Dedifferentiated amniotic fluid mesenchymal stem cell (primary cell): ENCODE measurements around the gene SPATC1L.
"Not testable (repeated sequence)": the region's sequence is repeated elsewhere in the genome, so short reads cannot be mapped to it uniquely, and the experiment has no call there.

Experiments used
- DNase-seq: peaks from one replicate; pipeline ENCODE4 v3.0.0-alpha.2; 2016; ENCODE audit errors: extremely low spot score

The SPATC1L gene

DNA sequence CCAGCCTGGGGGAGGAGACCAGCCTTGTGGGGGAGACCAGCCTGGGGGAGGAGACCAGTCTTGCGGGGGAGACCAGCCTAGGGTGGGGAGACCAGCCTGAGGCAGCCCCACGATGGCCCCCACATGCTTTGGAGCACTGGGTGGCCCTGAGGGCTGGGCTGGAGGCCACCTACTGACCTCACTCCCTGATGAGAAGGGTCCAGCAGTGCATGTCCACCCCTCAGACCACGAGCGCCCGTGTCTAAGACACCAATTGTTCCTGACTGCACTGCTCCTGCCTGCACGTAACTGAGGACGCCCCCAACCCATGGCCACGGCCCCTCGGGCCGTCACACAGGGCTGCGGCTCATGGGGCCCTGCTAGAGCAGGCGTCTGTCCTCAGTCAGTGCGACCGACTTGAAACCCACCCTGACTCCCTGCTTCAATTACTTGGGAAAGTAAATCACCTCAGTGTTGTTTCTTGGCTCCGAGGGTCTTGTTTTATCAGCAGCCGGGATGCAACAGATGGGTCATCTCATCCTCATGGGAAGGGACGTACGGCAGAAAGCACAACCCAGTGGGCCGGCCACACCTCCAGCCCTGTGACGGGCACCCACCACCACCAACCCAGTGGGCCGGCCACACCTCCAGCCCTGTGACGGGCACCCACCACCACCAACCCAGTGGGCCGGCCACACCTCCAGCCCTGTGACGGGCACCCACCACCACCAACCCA, at the start of gene SPATC1L:
SPATC1L (minus strand) TSS at position 550 of the 715 bp plus-strand sequence. CDS start 1,643 bp downstream, outside the sequence.
- peak; percentile 44 for DNase-seq

DNA sequence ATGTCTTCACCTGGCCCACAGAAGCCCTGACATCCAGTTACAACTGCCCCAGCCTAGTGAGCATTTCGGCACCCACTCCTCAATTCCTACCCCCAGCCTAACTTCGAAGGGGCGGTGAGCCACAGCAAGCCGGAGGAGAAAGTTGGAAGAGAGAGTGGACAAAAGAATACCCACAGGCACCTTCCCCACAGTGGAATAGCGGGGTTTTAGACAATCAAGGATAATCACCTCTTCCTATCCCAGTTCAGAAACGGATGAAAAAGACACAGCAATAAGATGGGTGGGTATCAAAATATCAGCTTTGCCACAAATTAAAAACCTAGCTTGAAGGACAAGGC, 45.6 kb upstream of the SPATC1L start:
- DNase-seq = no peak

DNA sequence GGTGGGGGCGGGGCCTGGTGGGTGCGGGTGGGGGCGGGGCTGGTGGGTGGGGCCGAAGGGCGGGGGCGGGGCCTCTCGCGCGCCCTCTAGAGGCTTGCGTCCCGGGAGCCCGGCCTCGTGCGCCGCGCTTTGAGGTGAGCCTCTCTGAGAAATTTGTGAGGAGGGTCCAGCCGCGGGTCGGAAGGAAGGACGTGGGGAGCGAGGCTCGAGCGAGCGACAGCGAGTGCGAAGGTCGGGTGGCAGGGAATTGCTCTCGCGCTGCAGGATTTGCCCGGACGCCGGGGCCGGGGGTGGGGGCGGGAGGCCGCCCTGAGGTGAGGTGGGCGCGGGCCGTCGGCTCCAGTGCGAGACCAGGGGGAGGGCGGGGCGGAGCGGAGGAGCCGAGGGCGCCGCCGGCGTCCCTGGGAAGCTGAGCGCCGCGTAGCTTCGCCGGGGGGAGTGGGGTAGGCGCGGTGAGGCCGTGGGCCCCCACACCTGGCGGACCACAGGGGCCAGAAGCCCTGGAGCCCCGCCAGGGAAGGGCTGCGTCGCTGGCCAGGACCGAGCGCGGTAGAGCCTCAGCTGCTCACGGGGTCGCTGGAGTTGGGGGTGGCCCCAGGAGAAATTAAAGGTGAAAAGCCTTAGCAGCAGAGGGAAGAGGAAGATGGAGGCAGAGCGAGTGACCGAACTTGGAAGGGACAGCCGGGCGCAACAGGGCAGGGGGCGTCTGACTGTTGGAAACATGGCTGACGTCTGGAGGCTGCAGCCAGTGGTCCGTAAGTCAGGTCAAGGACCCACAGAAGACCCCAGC, 45.1 kb upstream of the SPATC1L start:
- DNase-seq = no peak

DNA sequence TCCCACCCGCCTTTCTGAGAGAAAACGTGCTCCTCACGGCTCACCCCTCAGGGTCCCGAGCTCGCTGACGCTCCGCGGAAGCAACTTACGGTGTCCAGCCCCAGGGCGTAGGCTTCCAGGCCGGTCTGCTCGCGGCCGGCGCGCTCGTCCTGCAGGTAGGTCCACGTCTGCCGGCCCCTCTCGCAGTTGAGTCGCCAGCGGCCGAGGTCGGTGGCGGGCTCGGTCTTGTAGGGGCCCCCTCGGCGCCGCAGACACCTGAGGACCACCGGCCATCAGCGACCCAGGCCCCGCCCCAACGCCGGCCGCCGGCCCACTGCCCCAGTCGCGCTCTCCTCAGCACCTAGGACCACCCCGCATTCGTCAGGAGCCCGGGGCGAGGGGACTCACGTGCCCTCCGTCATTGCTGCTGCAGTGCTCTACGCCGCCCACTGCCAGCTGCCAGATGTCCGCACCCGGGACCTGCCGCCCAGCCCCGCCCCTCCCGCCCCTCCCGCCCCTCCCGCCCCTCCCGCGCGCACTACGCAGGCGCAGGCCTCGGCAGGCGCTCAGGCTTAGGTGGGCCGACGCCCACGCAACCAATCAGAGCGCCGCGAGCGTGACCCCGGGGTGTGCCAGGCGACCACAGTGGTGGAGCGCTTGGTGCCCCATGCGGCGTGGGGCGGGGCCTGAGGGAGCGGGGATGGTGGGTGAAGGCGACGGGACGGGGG, 44.2 kb upstream of the SPATC1L start, which contains the start of gene LSS:
LSS (minus strand) TSS at position 430 of the 707 bp plus-strand sequence; CDS start at position 401, 29 bp downstream.
- peak; percentile 91 for DNase-seq

DNA sequence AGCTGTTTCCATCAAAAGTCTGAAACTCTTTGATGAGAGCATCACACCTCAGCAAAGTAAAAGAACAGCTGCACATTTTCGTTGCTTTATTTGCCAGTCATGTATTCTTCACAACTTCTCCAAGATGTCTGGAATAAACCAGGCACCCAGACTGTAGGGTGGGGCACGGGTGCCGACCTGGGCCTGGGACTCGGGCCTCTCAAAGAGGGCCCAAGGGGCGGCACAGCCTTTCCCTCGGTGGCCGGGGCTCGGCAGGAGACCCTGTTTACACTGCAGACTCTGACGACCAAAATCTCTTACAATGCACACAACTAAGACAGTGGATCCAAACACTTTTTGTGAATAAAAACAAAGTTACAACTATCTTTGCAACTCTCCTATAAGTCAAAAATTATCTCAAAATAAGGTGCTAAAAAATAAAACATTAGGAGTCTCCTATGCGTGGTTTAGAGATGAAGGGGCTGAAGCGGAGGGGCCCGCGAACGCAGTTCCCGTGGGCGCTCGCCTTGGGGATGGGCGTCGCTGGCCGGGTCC, 43.6 kb upstream of the SPATC1L start:
- DNase-seq = no peak

DNA sequence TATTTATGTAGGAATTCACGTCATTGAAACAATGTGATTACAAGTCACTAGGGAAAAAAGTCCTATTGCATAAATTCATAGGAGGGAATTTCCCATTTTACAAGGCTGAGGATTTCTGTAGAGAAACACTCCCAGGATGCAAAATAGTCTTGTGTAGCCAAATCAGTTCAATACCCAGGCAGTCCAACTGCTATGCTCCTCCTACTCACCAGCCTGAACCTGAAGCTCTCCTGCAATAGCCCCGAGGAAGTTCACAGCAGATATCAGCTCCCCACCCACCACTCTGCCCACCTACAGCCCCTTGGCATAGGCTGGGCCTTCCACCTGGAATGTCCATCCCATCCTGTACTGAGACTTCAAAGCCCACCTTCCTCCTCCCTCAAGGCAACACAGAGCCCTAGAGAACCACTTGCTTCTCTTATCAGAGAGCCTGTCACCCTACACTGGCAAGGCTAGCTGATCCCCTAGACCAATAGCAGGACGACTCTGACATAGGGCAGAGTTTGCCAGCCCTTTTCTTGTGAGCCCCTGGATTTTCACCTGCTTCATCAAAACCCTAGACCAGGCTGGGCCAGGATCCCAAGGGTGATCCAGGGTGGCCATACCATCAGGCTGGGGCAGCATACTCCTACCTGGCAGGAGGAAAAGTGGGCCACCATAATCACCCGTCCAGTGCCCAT, 42.8 kb upstream of the SPATC1L start:
- peak; percentile 21 for DNase-seq

DNA sequence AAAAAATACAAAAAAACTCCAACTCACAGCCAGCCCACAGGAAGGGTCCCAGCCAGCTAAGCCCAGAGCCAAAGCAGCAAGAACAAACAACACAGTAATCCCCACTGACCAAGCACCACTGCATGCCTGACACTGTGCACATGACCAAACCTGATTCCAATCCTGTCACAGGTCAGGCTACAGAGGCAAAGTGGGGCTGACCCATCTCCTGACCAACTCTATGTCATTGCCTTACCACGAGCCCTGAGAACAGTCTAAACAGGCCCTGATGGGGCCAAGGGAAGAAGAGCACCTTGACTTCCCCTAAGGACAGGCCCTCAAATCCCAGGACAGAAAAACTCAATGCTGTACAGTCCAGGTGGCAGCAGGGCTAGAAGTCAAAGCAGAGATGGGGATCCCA, 41.9 kb upstream of the SPATC1L start:
- no peak for DNase-seq

DNA sequence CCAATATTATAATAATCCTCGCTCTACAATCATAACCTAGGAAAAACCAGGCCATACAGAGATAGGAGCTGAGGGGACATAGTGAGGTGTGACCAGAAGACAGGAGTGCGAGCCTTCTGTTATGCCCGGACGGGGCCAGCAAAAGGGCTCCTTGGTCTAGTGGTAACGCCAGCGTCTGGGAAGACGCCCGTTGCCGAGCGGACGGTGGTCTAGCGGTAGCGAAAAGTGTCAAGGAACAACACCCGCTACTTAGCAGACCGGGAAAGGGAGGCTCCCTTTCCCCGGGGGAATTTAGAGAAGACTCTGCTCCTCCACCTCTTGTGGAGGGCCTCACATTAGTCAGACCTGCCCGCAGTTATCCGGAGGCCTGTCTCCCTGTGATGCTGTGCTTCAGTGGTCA, 39.4 kb upstream of the SPATC1L start:
- DNase-seq = not testable (repeated sequence)

DNA sequence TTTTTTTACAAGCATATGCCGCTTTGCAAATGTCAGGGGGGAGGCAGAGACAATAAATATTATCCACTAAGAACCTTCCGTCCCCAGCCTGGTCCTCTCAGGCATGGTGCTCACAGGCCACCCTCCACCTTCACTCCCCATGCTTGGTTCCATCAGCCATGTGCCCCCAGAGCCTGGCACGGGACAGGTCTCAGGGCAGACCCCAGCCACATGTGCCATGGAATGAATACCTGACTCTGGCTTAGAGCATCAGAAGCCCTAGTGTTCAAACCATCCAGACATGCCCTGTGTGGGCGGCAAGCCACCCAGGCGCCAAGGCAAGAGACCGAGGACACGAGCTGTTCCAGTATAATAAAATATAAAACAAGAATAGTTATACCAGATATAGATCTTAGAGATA, 39.0 kb upstream of the SPATC1L start:
- DNase-seq = no peak

DNA sequence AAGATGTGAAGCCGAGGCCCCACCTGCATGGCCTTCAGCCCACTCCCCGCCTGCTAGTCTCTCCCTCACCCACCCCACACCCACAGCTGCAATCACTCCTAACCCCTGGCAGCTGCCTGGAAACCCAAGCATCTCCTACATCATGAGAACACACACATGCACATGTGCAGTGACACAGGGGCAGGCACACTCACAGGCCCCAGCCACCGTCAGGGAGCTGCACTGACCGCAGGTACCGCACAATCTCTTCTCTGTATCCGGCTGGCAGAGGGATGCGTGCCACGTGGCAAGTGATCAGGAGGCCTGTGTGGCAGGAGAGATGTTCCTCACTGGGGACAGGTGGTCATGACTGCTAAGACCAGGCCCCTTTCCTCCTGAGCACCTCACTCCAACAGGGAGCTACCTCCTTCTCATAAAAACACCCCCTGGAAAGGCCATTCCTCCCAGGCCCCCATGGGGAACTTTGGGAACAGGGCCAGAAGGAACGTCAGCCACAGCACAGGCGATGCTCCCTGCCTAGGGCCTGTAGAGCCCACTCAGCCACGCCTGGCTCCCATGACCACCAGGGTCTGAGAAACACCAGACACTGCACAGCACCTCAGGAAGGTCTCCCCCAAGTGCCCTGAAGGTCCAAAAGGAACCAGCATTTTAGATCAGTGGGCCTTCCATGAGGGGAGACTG, 38.3 kb upstream of the SPATC1L start:
- no peak for DNase-seq

DNA sequence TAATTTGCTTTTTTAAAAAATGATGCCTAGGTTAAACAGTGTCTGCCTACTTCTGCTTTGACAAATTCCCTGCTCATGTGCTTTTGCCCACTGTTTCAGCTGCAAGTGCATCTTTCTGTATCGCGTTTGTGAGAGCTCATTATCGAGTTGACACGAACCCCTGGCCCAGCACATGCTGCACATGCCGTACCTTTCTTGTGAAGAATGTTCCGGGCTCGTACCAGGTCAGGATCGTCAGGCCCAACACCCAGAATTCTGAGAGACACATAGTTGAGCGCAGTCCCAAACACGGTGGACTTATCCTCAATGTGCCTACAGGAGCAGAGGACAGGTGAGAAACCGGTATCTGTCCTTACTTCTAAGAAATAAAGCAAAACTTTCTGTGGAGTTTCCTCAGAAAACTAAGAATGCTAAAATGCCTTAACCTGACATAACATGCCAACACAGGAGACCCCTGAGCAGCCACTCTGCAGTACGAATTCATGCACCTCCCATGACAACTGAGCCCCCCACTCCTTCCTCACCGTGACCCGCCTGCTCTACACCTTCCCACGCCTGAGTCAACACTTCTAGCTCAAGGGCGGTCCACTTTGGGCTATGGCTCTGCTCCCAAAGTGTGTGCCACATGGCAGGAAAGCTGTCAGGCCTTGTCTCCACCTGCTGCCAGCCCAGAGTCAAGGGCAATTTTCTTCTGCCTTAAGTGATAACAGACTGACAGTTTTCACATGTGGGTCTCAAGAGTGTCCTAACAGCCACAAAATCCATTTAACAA, 37.6 kb upstream of the SPATC1L start:
- DNase-seq = no peak

DNA sequence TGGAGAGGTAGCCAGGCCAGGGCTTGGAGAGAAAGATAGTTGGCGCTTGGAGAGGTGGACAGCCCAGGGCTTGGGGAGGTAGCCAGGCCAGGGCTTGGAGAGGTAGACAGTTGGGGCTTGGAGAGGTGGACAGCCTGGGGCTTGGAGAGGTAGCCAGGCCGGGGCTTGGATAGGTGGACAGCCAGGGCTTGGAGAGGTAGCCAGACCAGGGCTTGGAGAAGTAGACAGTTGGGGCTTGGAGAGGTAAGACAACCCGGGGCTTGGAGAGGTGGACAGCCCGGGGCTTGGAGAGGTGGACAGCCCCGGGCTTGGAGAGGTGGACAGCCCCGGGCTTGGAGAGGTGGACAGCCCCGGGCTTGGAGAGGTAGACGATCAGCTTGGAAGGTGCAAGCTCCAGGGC, 36.6 kb upstream of the SPATC1L start:
- no peak for DNase-seq

DNA sequence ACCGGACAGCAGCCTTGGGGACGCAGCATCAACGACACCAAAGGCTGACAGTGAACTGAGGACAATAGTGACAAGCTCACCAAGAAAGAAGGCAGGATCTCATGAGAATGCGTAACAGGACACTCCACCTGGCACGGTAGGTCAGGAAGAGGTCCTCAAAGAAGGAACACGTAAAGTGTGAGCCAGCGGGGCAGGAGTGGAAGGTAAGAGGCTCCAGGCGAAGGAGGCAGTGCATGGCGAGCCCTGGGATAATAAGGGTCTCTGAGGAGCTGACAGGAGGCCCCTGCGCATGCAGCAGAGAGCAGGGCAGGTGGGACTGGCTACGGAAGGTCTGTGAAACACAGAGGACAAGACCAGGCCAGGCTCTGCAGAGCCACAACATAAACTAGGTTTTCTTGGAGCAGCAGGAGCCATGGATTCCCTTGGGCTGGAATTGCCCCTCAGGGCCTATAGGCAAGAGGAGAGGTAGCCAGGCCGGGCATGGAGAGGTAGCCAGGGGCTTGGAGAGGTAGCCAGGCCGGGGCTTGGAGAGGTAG, 36.1 kb upstream of the SPATC1L start:
- no peak for DNase-seq

DNA sequence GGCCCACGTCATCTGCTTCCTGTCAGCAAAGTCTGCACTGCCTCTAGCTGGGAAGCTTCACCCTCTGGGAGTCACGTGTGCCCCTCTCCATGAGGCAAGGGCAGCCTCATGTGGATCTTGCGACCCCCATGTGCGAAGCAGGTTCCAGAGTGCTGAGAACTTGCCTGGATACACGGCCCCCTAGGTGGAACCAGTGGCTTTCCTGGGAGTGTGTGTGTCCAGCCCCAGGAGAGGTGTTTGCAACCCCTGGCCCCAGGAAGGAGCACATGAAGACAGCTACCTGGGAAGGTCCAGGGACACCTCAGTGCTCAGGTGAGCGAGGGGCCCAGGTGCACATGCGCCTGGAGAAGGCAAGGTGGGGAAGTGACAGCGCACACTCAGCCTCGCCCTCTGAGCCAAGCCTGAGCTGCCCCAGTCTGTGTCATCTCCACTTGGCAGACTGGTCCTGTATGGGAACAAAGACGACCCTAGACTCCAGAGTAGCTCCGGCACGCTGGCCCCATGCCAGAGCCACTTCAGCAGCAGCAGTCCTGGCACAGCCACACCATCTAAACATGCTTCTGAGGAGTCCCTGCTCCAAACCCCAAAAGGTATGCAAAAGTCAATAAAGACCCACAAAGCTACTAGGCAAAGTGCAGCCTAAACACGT, 35.5 kb upstream of the SPATC1L start:
- DNase-seq = no peak

DNA sequence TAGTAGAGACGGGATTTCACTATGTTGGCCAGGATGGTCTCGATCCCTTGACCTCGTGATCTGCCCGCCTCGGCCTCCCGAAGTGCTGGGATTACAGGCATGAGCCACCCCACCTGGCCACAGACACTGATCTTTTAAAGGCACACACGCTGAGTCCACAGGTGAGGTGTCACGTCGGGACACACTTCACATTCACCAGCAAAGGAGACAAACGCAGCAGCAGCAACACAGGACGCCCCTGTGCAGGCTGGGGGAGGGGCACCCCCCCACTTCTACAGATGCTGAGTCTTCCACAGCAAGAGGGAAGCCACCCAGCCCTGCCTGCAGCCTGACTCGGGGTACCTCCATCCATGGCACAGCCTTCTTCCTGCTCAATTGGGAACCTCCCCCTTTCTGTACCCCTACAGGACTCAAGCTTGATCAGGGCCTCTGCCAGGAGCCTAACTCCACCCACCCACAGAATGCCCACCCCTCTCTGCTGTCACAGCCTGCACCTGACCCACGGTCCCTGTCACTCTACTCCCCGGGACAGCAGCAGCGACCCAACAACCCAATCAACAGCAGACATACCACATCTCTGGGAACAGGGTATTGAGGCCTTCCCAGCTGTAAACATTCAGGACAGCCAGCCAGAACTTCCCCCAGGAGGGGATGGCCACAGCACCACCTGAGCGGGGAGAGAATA, 34.8 kb upstream of the SPATC1L start:
- DNase-seq = no peak

DNA sequence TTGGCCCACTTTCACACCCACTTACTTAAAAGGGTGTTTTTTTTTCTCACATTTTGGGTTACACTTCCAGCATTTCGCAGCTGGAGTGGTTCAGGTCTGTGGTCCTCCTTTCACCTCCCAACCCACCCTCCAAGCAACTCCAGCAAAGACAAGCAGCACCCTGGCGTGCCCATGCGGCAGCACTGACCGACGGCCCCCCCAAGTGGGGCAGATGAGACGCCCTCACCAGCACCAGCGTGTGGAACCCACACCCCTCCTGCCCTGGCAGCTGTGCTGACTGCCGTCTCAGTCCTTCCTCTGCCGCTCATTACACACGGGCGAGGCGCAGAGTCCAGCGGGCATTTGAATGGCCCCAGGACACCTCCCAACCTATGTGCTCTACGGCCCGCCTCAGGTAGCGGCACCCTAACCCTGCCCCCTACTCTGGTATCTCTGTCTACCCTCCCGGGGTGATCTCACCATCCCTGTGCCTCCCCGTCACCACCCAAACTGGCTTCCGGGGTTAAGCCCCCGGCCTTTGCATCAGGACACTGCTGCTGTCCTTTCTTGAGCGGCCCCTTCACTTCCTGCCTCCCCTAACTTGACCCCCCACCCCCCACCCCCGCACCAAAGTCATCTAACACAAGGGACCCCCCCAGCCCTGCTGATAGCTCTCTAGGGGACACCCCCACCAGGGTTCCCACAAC, 33.4 kb upstream of the SPATC1L start:
- no peak for DNase-seq

DNA sequence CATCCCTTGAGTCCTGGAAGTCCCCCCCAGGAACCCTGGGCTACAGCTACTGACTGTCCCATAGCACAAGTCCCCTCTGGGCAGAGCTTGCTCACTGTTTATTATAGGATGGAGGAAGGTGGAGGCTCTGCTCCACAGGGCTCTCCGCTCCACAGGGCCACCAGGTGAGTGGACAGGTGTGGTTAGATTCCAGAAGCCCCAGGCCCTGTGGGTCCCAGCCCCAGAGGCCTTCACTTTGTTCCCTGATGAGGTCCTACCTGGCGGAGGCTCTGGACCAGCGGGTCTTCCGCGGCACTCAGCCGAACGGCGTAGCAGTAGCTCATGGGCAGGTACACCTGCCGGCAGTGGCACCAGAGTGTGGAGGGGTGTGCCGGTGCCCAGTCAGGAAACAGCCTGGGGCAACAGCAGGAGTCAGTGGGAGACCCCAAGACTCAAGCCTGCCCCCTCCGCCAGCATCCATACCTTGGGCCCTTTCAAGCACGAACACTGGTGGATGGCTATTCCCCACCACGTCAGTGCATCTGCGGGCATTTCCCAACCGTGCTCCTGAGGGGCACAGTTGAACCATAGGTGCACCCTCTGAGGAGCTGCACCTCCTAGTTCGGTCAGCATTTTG, 32.0 kb upstream of the SPATC1L start:
- DNase-seq = no peak
